Measurements from ENCODE around the gene ACOX2. TPM values are rescaled to one million over a fixed set of nuclear protein-coding genes. Genes with fewer than 3 reads are reported as not detected.

The ACOX2 gene
- total and polyA plus RNA-seq, 2 of the 13 experiments (the other 11 are each of a cell fraction or from before 2014, with no cell fraction given) = 42.6 to 98.5 TPM

GRCh38 chr3:58557491-58557890, 20.5 kb upstream of the ACOX2 start (continued):
- TF ChIP-seq PAXIP1 (CRISPR knock-in tag; conservative IDR thresholded peaks at IDR 0.05) = peak; percentile 32; the same call in 1 of the 2 replicates
- TF ChIP-seq ZZZ3 (CRISPR knock-in tag; IDR thresholded peaks at IDR 0.05; ENCODE audit: borderline replicate concordance) = no peak
- no peak for TF ChIP-seq USF2 (IDR thresholded peaks at IDR 0.05; ENCODE audit: low read depth, low read length)
- TF ChIP-seq USF2 (CRISPR knock-in tag; IDR thresholded peaks at IDR 0.05; ENCODE audit: borderline replicate concordance) = peak; percentile 67; the same call in 1 of the 2 replicates
- no peak for TF ChIP-seq ZNF605 (CRISPR knock-in tag; IDR thresholded peaks at IDR 0.05)
- no peak for TF ChIP-seq TGIF2 (CRISPR knock-in tag; IDR thresholded peaks at IDR 0.05)
- TF ChIP-seq ZNF33B (CRISPR knock-in tag; IDR thresholded peaks at IDR 0.05) = no peak
- no peak for TF ChIP-seq CBX1 (IDR thresholded peaks at IDR 0.05; ENCODE audit: low read depth)
- no peak for TF ChIP-seq CREBL2 (CRISPR knock-in tag; IDR thresholded peaks at IDR 0.05; ENCODE audit: borderline replicate concordance)
- TF ChIP-seq E2F1 (CRISPR knock-in tag; IDR thresholded peaks at IDR 0.05) = no peak
- no peak for TF ChIP-seq ZNF770 (CRISPR knock-in tag; IDR thresholded peaks at IDR 0.05)
- TF ChIP-seq FOXA1 (IDR thresholded peaks at IDR 0.05) = no peak
- TF ChIP-seq FOXA1 (CRISPR knock-in tag; IDR thresholded peaks at IDR 0.05) = peak; percentile 22; the same call in 1 of the 2 replicates
- peak; percentile 53 for TF ChIP-seq SAP130 (CRISPR knock-in tag; IDR thresholded peaks at IDR 0.05; ENCODE audit: low read depth)
- no peak for TF ChIP-seq ZNF296 (CRISPR knock-in tag; conservative IDR thresholded peaks at IDR 0.05)
- TF ChIP-seq ZBTB21 (CRISPR knock-in tag; IDR thresholded peaks at IDR 0.05) = peak; percentile 43; the same call in 1 of the 2 replicates
- no peak for TF ChIP-seq ZBTB7B (CRISPR knock-in tag; IDR thresholded peaks at IDR 0.05)
- TF ChIP-seq RXRB (CRISPR knock-in tag; IDR thresholded peaks at IDR 0.05; ENCODE audit: borderline replicate concordance) = 0 out of 2 replicates have a peak, but pooled peaks have one; percentile 7
- peak; percentile 45; the same call in 1 of the 2 replicates for TF ChIP-seq ZMYM4 (CRISPR knock-in tag; IDR thresholded peaks at IDR 0.05)
- 0 out of 2 replicates have a peak, but pooled peaks have one; percentile 20 for TF ChIP-seq ZNF331 (CRISPR knock-in tag; IDR thresholded peaks at IDR 0.05)
- TF ChIP-seq LCORL (IDR thresholded peaks at IDR 0.05) = no peak
- peak; percentile 29; the same call in 1 of the 2 replicates for TF ChIP-seq LCORL (CRISPR knock-in tag; IDR thresholded peaks at IDR 0.05)
- TF ChIP-seq ZNF781 (CRISPR knock-in tag; IDR thresholded peaks at IDR 0.05; ENCODE audit: borderline replicate concordance, not compliant biosample characterization) = no peak
